ENCODE results near the gene NPR2. TPM values are rescaled to one million over a fixed set of nuclear protein-coding genes. Genes with fewer than 3 reads are reported as not detected.

NPR2 gene
- total RNA-seq, 4 donors from 2014 or later = 12.7 to 39.3 (median 34.5) TPM

- TF ChIP-seq, protein P1, sequence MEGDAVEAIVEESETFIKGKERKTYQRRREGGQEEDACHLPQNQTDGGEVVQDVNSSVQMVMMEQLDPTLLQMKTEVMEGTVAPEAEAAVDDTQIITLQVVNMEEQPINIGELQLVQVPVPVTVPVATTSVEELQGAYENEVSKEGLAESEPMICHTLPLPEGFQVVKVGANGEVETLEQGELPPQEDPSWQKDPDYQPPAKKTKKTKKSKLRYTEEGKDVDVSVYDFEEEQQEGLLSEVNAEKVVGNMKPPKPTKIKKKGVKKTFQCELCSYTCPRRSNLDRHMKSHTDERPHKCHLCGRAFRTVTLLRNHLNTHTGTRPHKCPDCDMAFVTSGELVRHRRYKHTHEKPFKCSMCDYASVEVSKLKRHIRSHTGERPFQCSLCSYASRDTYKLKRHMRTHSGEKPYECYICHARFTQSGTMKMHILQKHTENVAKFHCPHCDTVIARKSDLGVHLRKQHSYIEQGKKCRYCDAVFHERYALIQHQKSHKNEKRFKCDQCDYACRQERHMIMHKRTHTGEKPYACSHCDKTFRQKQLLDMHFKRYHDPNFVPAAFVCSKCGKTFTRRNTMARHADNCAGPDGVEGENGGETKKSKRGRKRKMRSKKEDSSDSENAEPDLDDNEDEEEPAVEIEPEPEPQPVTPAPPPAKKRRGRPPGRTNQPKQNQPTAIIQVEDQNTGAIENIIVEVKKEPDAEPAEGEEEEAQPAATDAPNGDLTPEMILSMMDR (IDR thresholded peaks at IDR 0.05) = no peak
- TF ChIP-seq POLR2A (IDR thresholded peaks at IDR 0.05) = no peak
- TF ChIP-seq EP300 (IDR thresholded peaks at IDR 0.05) = no peak
- ATAC-seq = no peak
- Histone ChIP-seq H3K36me3 (no peaks in the 10 kb centered on the region), H3K27me3 (no peaks in the 10 kb centered on the region), H3K4me3 (no peak overlapping the region), H3K27ac (no peak overlapping the region), H3K9me3 (no peaks in the 10 kb centered on the region), H3K4me1 (peaks cover 2 to 12% (median 11%) of the 10 kb centered on the region in 3 donors)
- WGBS, 2 donors (ENCODE audit: low coverage in 1 of 2) = 90 to 92% methylated on average over 4 of the region's 4 CpGs
Observed at GRCh38 chr9:35776018-35776417, 15.4 kb upstream of the NPR2 start.

DNA sequence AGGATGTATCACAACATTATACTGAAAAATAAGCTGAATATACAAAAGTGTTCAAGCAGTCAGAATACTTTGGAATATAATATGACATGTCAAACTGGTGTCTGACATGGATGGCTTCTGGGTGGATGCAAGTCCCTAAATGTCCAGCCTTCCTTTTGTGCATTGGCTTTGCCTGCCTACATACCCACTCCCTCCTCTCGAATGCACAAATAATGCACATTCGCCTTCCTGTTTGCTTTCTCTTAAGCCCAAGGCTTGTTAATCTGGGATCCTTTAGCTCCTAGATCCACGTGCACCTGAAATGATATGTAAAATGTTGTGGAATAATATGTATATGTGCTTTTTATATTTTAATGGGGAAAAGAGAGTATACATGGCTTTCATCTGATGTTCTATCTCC lies 12.9 kb upstream of the NPR2 start:
- Histone ChIP-seq H3K36me3 (no peaks in the 10 kb centered on the region), H3K27ac (no peak overlapping the region), H3K9me3 (no peaks in the 10 kb centered on the region), H3K4me1 (no peaks in the 10 kb centered on the region), H3K27me3 (no peaks in the 10 kb centered on the region), H3K4me3 (no peak overlapping the region)
- TF ChIP-seq POLR2A (IDR thresholded peaks at IDR 0.05) = no peak
- no peak for TF ChIP-seq EP300 (IDR thresholded peaks at IDR 0.05)
- TF ChIP-seq, protein P1 (IDR thresholded peaks at IDR 0.05) = no peak
- TF ChIP-seq POLR2AphosphoS5 (IDR thresholded peaks at IDR 0.05) = no peak
- ATAC-seq = no peak
- 80 to 97% methylated on average over 3 of the region's 3 CpGs for WGBS, 2 donors (ENCODE audit: low coverage in 1 of 2)

DNA sequence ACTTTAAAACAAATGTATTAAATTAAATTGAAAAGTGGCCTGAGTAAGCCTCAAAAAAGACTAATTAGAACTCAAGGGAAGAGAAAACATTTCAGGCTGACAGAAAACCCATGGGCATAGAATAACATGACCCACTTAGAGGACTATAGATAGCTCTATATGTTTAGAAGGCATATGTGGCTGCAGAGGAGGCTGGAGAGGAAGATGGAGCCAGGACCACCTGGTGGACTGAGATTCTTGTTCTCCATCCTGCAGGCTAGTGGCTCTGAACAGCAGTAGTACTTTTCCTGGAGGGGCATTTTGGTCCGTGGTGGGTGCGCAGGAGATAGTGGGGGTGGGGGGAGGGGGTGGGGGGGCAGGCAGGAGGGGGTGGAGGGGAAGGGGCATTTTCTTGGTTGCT lies 10.3 kb upstream of the NPR2 start:
- Histone ChIP-seq H3K27me3 (no peaks in the 10 kb centered on the region), H3K36me3 (peaks cover 0 to 4% of the 10 kb centered on the region in 2 donors), H3K9me3 (no peaks in the 10 kb centered on the region), H3K4me3 (no peak overlapping the region), H3K4me1 (no peaks in the 10 kb centered on the region), H3K27ac (no peak overlapping the region)
- TF ChIP-seq EP300 (IDR thresholded peaks at IDR 0.05) = no peak
- no peak for TF ChIP-seq POLR2A (IDR thresholded peaks at IDR 0.05)
- TF ChIP-seq POLR2AphosphoS5 (IDR thresholded peaks at IDR 0.05) = no peak
- TF ChIP-seq, protein P1 (IDR thresholded peaks at IDR 0.05) = no peak
- 100% methylated on average over 1 of the region's 2 CpGs; no CpG with 5 or more reads in 1 of the 2 donors for WGBS, 2 donors (ENCODE audit: low coverage in 1 of 2)
- ATAC-seq = no peak

DNA sequence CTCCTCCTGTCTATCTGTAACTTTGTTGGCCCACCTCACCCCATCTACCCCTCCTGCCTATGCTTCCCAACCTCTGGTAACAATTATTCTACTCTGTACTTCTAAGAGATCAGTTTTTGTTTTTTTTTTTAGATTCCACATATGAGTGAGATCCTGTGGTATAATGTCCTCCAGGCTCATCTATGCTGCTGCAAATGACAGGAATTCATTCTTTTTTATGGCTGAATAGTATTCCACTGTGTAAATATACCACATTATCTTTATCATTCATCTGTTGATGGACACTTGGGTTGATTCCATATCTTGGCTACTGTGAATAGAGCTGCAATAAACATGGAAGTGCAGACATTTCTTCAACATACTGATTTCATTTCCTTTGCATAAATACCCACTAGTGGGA lies 8.0 kb upstream of the NPR2 start:
- no peak overlapping the region for H3K4me3 ChIP-seq
- no peak for ATAC-seq
- peaks cover 0 to 5% of the 10 kb centered on the region in 2 donors for H3K36me3 ChIP-seq
- TF ChIP-seq, protein P1 (IDR thresholded peaks at IDR 0.05) = no peak
- no peaks in the 10 kb centered on the region for H3K27me3 ChIP-seq
- H3K9me3 ChIP-seq = no peaks in the 10 kb centered on the region
- H3K27ac ChIP-seq = no peak overlapping the region
- no peaks in the 10 kb centered on the region for H3K4me1 ChIP-seq

GRCh38 chr9:35789541-35789940 lies 1.9 kb upstream of the NPR2 start:
- H3K27me3 ChIP-seq = no peaks in the 10 kb centered on the region
- H3K27ac ChIP-seq = no peak overlapping the region
- peaks cover 5 to 44% (median 27%) of the 10 kb centered on the region in 3 donors for H3K4me1 ChIP-seq
- H3K9me3 ChIP-seq = no peaks in the 10 kb centered on the region
- H3K36me3 ChIP-seq = peaks cover 0 to 5% of the 10 kb centered on the region in 2 donors
- ATAC-seq = no peak
- TF ChIP-seq POLR2AphosphoS5 (IDR thresholded peaks at IDR 0.05) = no peak
- TF ChIP-seq EP300 (IDR thresholded peaks at IDR 0.05) = no peak
- TF ChIP-seq, protein P1 (IDR thresholded peaks at IDR 0.05) = no peak
- no peak for TF ChIP-seq POLR2A (IDR thresholded peaks at IDR 0.05)
- 100% methylated on average over 2 of the region's 2 CpGs for WGBS, 2 donors (ENCODE audit: low coverage in 1 of 2)
- no peak overlapping the region for H3K4me3 ChIP-seq
